Left lung (tissue), 10 donors: ENCODE measurements around the gene TLE1. TPM values are rescaled to one million over a fixed set of nuclear protein-coding genes. Genes with fewer than 3 reads are reported as not detected.

Source experiments
- ATAC-seq: fragments of 200-7000 bp; cut with Tn5 transposase; one replicate; pipeline ENCODE4 v1.9.1; 2020; ENCODE audit warnings: moderate library complexity
- DNase-seq, 4 donors: peaks; one replicate each; pipeline ENCODE4 v3.0.0-alpha.2; 2013 to 2020
- H3K27ac ChIP-seq, 2 donors: fragments of 200-600 bp; sonication (generic) in 1 of 2; one replicate each; pipeline versions ENCODE4 v1.5.0 to v1.8.0; 2020 to 2021
- H3K27me3 ChIP-seq, 2 donors: fragments of 200-600 bp; sonication (generic) in 1 of 2; one replicate each; pipeline versions ENCODE4 v1.5.0 to v1.8.0; 2020 to 2021
- H3K36me3 ChIP-seq, 2 donors: fragments of 200-600 bp; sonication (generic) in 1 of 2; one replicate each; pipeline versions ENCODE4 v1.5.0 to v1.8.0; 2020 to 2021
- H3K4me1 ChIP-seq, 2 donors: fragments of 200-600 bp; one replicate each; pipeline ENCODE4 v1.8.0; 2021
- H3K4me3 ChIP-seq, 2 donors: fragments of 200-600 bp; sonication (generic) in 1 of 2; one replicate each; pipeline versions ENCODE4 v1.5.0 to v1.8.0; 2020 to 2021; ENCODE audit warnings: mild to moderate bottlenecking in 1 of 2
- H3K9me3 ChIP-seq, 2 donors: fragments of 200-600 bp; sonication (generic) in 1 of 2; one replicate each; pipeline versions ENCODE4 v1.5.0 to v1.8.0; 2020 to 2021
- CTCF ChIP-seq, 2 donors: fragments of 200-600 bp; sonication (generic) in 1 of 2; IDR thresholded peaks; one replicate each; pipeline versions ENCODE4 v1.5.0 to v1.8.0; 2021; ENCODE audit warnings: antibody characterized with exemption in 2 of 2
- intact Hi-C, 2 donors: fragments of 100-400 bp; cut with DNase I; formaldehyde crosslinking; loops; one replicate each; pipeline versions ENCODE4 v1.11.2 to v1.14.2; 2022
- polyA plus RNA-seq, 6 donors: library from polyadenylated mRNA; unstranded; fragments of 120-200 nt; gene quantifications; one replicate each; pipeline ENCODE4 v1.2.1, GENCODE V29; 2013; ENCODE audit not compliant: insufficient read length in 6 of 6
- total RNA-seq, 2 donors: library from RNA; stranded (reverse); fragmentation: NEBNext Ultra II Directional; extraction: Animal tissue kit (Norgen Biotek cat#: 25700); gene quantifications; one replicate each; pipeline ENCODE4 v1.2.1, GENCODE V29; 2021
- donor health status: DM: no; HTN: yes; CAD: no.
- donor health status: DM: no; HTN: no; CAD: no.

Gene TLE1
- total and polyA plus RNA-seq, 8 donors: 15.1 to 44.3 (median 40.0) TPM

- Histone ChIP-seq H3K36me3 (no peaks in the 10 kb centered on the region), H3K4me3 (no peak overlapping the region), H3K27me3 (no peaks in the 10 kb centered on the region), H3K9me3 (no peaks in the 10 kb centered on the region), H3K27ac (no peak overlapping the region), H3K4me1 (no peaks in the 10 kb centered on the region)
- DNase-seq (no peak), ATAC-seq (no peak)
- intact Hi-C loops: no loop called here
- no peak for TF ChIP-seq CTCF (IDR thresholded peaks at IDR 0.05)
These were observed 151.4 kb downstream of the TLE1 start for GRCh38 chr9:81537964-81538363.

- ATAC-seq: no peak
- no peak for TF ChIP-seq CTCF (IDR thresholded peaks at IDR 0.05)
- no peak overlapping the region for H3K4me3 ChIP-seq
- no peaks in the 10 kb centered on the region for H3K4me1 ChIP-seq
- intact Hi-C loops: no loop called here
- H3K27ac ChIP-seq: no peak overlapping the region
- H3K27me3 ChIP-seq: no peaks in the 10 kb centered on the region
- H3K36me3 ChIP-seq: no peaks in the 10 kb centered on the region
- no peak for DNase-seq
- no peaks in the 10 kb centered on the region for H3K9me3 ChIP-seq
These were observed 152.9 kb downstream of the TLE1 start for GRCh38 chr9:81536242-81537025.

DNA sequence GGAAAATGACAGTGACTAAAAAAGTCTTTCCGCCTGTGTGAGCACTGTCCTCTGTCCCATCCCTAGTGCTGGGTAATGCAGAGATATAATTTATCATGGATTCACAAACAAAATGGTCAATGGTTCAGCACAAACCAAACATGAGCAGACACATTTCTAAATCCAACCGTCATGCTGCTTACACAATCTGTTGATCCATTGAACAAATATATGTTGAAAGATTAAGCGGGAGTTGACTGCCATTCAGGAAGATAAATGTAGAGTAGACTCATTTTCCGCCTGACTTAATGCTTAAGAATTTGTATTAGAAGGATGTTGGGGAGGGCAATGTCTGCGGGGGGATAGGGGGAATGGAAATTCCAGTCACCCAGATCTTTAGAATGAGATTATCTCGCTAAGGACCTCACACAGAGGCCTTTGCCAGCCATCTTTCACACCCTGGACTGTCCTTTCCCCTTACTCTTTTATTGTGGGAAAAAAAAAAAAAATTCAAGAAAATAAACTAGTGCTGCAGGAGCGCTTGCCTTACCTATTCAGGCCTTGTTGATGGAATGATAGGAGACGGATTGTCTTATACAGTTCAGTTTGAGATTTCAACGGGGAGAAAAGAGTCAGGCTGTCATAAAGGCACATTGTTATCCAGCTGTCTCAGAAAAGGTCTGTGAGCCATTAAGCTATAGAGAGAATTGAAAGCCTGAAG is 153.7 kb downstream of the TLE1 start:
- Histone ChIP-seq H3K4me1 (no peaks in the 10 kb centered on the region), H3K27ac (no peak overlapping the region), H3K9me3 (no peaks in the 10 kb centered on the region), H3K36me3 (no peaks in the 10 kb centered on the region), H3K27me3 (no peaks in the 10 kb centered on the region), H3K4me3 (no peak overlapping the region)
- TF ChIP-seq CTCF (IDR thresholded peaks at IDR 0.05): no peak
- intact Hi-C loops: no loop called here
- DNase-seq (no peak), ATAC-seq (no peak)

GRCh38 chr9:81534138-81534875 is 155.0 kb downstream of the TLE1 start:
- H3K27me3 ChIP-seq: no peaks in the 10 kb centered on the region
- intact Hi-C loops: no loop called here
- no peak overlapping the region for H3K4me3 ChIP-seq
- H3K4me1 ChIP-seq: no peaks in the 10 kb centered on the region
- ATAC-seq: no peak
- no peak overlapping the region for H3K27ac ChIP-seq
- no peaks in the 10 kb centered on the region for H3K36me3 ChIP-seq
- DNase-seq: no peak
- H3K9me3 ChIP-seq: no peaks in the 10 kb centered on the region
- no peak for TF ChIP-seq CTCF (IDR thresholded peaks at IDR 0.05)

Other genes with a start within 250 kb of the TLE1 start
- not detected for gene SPATA31D4, start 238.9 kb upstream of the TLE1 start, total RNA-seq
- not detected for gene SPATA31D4, start 238.9 kb upstream of the TLE1 start, polyA plus RNA-seq